ENCODE data around the gene CYP24A1. TPM values are rescaled to one million over a fixed set of nuclear protein-coding genes. Genes with fewer than 3 reads are reported as not detected.

The CYP24A1 gene
- polyA plus RNA-seq, 1 donor (not counting 4 experiments of a cell fraction or from before 2014, with no cell fraction given): 18.2 TPM

- H3K9me1 ChIP-seq (ENCODE audit: control insufficient read depth, extremely low read depth, insufficient read depth, low read length): no peaks in the 10 kb centered on the region
- DNase-seq (ENCODE audit: low read depth, low spot score): no peak
- no peaks in the 10 kb centered on the region for H3K79me2 ChIP-seq (ENCODE audit: control insufficient read depth, insufficient read depth, low read length)
- H3K4me1 ChIP-seq (ENCODE audit: control insufficient read depth, extremely low read depth, insufficient read depth, low read length): peaks cover 34% of the 10 kb centered on the region
- no peak overlapping the region for H3K4me3 ChIP-seq (ENCODE audit: control insufficient read depth in 2 of 3, extremely low read depth in 1 of 3, insufficient read depth in 2 of 3, low read depth in 1 of 3, low read length in 3 of 3)
- H3K9ac ChIP-seq (ENCODE audit: control insufficient read depth, extremely low read depth, insufficient read depth, low read length): no peak overlapping the region
- H3K4me2 ChIP-seq (ENCODE audit: control insufficient read depth, extremely low read depth, insufficient read depth, low read depth, low read length): no peak overlapping the region
- H4K20me1 ChIP-seq (ENCODE audit: control insufficient read depth, extremely low read depth, insufficient read depth, low read length): no peaks in the 10 kb centered on the region
- no peaks in the 10 kb centered on the region for H3K9me3 ChIP-seq (ENCODE audit: control insufficient read depth, low read depth, low read length)
- TF ChIP-seq, protein P1, sequence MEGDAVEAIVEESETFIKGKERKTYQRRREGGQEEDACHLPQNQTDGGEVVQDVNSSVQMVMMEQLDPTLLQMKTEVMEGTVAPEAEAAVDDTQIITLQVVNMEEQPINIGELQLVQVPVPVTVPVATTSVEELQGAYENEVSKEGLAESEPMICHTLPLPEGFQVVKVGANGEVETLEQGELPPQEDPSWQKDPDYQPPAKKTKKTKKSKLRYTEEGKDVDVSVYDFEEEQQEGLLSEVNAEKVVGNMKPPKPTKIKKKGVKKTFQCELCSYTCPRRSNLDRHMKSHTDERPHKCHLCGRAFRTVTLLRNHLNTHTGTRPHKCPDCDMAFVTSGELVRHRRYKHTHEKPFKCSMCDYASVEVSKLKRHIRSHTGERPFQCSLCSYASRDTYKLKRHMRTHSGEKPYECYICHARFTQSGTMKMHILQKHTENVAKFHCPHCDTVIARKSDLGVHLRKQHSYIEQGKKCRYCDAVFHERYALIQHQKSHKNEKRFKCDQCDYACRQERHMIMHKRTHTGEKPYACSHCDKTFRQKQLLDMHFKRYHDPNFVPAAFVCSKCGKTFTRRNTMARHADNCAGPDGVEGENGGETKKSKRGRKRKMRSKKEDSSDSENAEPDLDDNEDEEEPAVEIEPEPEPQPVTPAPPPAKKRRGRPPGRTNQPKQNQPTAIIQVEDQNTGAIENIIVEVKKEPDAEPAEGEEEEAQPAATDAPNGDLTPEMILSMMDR (optimal IDR thresholded peaks at IDR 0.05 in 1 of 3, IDR thresholded peaks at IDR 0.05 in 1 of 3, conservative IDR thresholded peaks at IDR 0.05 in 1 of 3; ENCODE audit: extremely low read depth in 1 of 3, insufficient read depth in 2 of 3, low read length in 3 of 3): no peak
- TF ChIP-seq EZH2 (IDR thresholded peaks at IDR 0.05; ENCODE audit: low read length): no peak
- H3K27ac ChIP-seq (ENCODE audit: control insufficient read depth, insufficient read depth, low read length): no peak overlapping the region
- FAIRE-seq: no peak
- H2AFZ ChIP-seq (ENCODE audit: control insufficient read depth, low read length): no peak overlapping the region
- dilution Hi-C loops (cut with MboI; ENCODE audit: extremely low pct_ligation_motif_present, low sequenced_read_pairs): no loop called here
- H3K36me3 ChIP-seq (ENCODE audit: control insufficient read depth in 2 of 2, extremely low read depth in 1 of 2, insufficient read depth in 2 of 2, low read length in 2 of 2): no peaks in the 10 kb centered on the region
- peaks cover 5% of the 10 kb centered on the region for H3K27me3 ChIP-seq (ENCODE audit: control insufficient read depth, extremely low read depth, insufficient read depth, low read length)
Observed at GRCh38 chr20:54170963-54171362, 2.8 kb downstream of the CYP24A1 start.

DNA sequence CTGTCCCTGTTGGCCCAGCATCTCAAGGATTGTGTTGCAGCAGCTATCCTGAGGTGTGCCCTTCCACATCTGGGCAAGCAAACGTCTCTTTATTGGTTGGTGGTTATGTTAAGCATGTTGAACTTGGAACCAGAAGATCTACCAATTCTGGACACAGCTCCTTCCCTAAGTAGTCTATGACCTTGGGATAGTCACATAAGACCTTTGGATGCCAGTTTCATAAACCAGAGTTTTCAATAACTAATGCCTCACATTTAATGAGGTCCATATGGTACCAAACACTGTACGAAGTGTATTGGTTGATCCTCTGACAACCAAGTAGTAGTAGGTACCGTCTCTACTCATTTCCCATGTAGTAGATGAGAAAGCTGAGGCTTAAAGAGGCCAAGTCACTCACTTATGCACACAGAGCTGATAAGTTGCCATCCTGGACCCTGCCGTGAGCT is 3.7 kb downstream of the CYP24A1 start:
- DNase-seq (ENCODE audit: low read depth, low spot score) (no peak), FAIRE-seq (no peak)
- H3K4me2 ChIP-seq (ENCODE audit: control insufficient read depth, extremely low read depth, insufficient read depth, low read depth, low read length): no peak overlapping the region
- no peaks in the 10 kb centered on the region for H3K9me1 ChIP-seq (ENCODE audit: control insufficient read depth, extremely low read depth, insufficient read depth, low read length)
- peaks cover 5% of the 10 kb centered on the region for H3K27me3 ChIP-seq (ENCODE audit: control insufficient read depth, extremely low read depth, insufficient read depth, low read length)
- no peaks in the 10 kb centered on the region for H3K79me2 ChIP-seq (ENCODE audit: control insufficient read depth, insufficient read depth, low read length)
- H3K36me3 ChIP-seq (ENCODE audit: control insufficient read depth in 2 of 2, extremely low read depth in 1 of 2, insufficient read depth in 2 of 2, low read length in 2 of 2): no peaks in the 10 kb centered on the region
- H3K4me1 ChIP-seq (ENCODE audit: control insufficient read depth, extremely low read depth, insufficient read depth, low read length): peaks cover 30% of the 10 kb centered on the region
- H4K20me1 ChIP-seq (ENCODE audit: control insufficient read depth, extremely low read depth, insufficient read depth, low read length): no peaks in the 10 kb centered on the region
- no peak overlapping the region for H3K4me3 ChIP-seq (ENCODE audit: control insufficient read depth in 2 of 3, extremely low read depth in 1 of 3, insufficient read depth in 2 of 3, low read depth in 1 of 3, low read length in 3 of 3)
- H3K9me3 ChIP-seq (ENCODE audit: control insufficient read depth, low read depth, low read length): no peaks in the 10 kb centered on the region
- no peak overlapping the region for H3K9ac ChIP-seq (ENCODE audit: control insufficient read depth, extremely low read depth, insufficient read depth, low read length)
- H2AFZ ChIP-seq (ENCODE audit: control insufficient read depth, low read length): no peak overlapping the region
- dilution Hi-C loops (cut with MboI; ENCODE audit: extremely low pct_ligation_motif_present, low sequenced_read_pairs): no loop called here
- no peak for TF ChIP-seq EZH2 (IDR thresholded peaks at IDR 0.05; ENCODE audit: low read length)
- TF ChIP-seq, protein P1 (optimal IDR thresholded peaks at IDR 0.05 in 1 of 3, IDR thresholded peaks at IDR 0.05 in 1 of 3, conservative IDR thresholded peaks at IDR 0.05 in 1 of 3; ENCODE audit: extremely low read depth in 1 of 3, insufficient read depth in 2 of 3, low read length in 3 of 3): no peak
- H3K27ac ChIP-seq (ENCODE audit: control insufficient read depth, insufficient read depth, low read length): no peak overlapping the region
